ENCODE measurements around the gene GRM3.

GRM3 gene

DNA sequence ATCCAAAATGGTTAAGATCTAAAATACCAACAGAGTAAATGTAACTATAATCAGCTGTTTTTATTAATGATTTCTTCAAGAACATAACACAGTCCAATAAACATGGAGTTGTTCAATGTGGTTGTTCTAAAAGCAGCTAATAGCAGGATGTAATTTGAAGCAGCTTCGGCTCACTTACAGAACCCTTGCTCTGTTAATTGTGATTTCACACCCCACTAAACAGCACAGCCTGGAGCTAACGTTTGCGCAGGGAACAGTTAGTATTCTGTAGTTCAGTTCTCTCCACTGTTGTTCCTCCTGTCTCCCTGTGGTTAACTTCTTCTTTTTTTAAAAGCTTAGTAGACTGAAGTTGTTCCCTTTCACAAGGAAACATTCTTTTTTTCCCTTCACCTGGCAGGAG lies 104.0 kb downstream of the GRM3 start:
- Mint-ChIP-seq H3K4me1 (ENCODE audit: low read depth) (no peaks in the 10 kb centered on the region), H3K27me3 (ENCODE audit: low read depth) (peaks cover 3% of the 10 kb centered on the region), H3K9me3 (no peaks in the 10 kb centered on the region), H3K36me3 (ENCODE audit: low read depth) (no peaks in the 10 kb centered on the region), H3K27ac (no peak overlapping the region), H3K4me3 (no peak overlapping the region)
- DNase-seq (ENCODE audit: low spot score) = no peak

DNA sequence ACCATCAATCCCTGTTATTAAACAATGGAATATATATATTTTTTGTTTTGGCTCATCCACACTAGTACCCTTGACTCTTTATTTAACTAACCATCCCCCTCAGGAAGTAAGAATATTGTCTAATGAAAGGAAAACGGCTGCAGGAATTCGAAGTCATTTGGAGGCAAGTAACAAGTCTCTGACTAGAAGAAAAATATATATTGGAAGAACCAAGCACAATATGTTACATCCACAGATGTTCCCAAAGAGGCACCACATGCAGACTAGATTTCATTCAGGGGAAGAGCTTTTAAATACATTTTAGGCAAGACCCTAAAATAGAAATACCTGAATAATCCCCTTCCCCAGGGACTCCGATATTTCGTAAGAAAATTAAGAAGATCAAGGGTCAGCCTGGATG lies 104.5 kb downstream of the GRM3 start:
- no peaks in the 10 kb centered on the region for H3K4me1 Mint-ChIP-seq (ENCODE audit: low read depth)
- H3K27ac Mint-ChIP-seq = no peak overlapping the region
- peaks cover 3% of the 10 kb centered on the region for H3K27me3 Mint-ChIP-seq (ENCODE audit: low read depth)
- H3K4me3 Mint-ChIP-seq = no peak overlapping the region
- DNase-seq (ENCODE audit: low spot score) = no peak
- no peaks in the 10 kb centered on the region for H3K36me3 Mint-ChIP-seq (ENCODE audit: low read depth)
- no peaks in the 10 kb centered on the region for H3K9me3 Mint-ChIP-seq

DNA sequence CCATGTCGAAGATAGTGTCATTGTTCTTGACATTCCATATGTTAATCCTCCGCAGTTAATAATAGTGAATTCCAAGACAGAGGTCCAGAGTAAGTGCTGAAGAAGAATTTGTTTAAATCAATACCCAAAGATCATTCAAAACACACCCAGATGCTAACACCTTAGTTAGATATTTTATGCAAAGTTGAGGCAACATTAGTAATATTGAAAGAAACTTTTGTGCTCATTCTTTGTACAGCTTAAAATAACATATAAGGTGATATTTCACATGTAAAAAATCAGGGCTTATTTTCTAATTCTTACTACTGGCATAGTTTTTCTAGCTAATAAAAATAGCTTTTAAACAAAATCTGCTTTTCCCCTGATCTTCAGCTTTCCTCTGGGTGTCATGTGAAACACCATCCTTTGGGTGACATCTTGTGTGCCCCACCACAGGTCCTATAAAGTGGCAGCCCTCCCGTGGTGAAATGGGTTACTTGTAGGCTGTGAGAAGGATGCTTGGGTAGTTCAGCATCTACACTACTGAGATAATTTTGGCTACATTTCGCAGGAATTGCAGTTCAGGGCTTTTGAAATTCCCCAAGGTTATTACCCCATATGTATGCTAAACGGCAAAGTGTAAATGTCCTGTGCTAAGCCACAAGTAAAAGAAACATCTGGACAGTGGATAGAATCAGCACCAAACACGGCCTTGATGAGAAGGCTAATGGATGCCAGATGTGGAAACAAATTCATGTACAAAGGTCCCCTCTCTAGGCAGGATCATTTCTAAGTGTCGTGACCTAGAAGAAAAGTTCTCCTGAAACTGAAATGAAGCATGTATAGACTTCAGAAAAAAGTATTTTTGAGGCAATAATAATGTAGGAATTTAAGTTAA lies 105.4 kb downstream of the GRM3 start:
- H3K4me3 Mint-ChIP-seq = no peak overlapping the region
- no peak overlapping the region for H3K27ac Mint-ChIP-seq
- H3K36me3 Mint-ChIP-seq (ENCODE audit: low read depth) = no peaks in the 10 kb centered on the region
- DNase-seq (ENCODE audit: low spot score) = no peak
- H3K4me1 Mint-ChIP-seq (ENCODE audit: low read depth) = no peaks in the 10 kb centered on the region
- H3K9me3 Mint-ChIP-seq = no peaks in the 10 kb centered on the region
- H3K27me3 Mint-ChIP-seq (ENCODE audit: low read depth) = peaks cover 3% of the 10 kb centered on the region

DNA sequence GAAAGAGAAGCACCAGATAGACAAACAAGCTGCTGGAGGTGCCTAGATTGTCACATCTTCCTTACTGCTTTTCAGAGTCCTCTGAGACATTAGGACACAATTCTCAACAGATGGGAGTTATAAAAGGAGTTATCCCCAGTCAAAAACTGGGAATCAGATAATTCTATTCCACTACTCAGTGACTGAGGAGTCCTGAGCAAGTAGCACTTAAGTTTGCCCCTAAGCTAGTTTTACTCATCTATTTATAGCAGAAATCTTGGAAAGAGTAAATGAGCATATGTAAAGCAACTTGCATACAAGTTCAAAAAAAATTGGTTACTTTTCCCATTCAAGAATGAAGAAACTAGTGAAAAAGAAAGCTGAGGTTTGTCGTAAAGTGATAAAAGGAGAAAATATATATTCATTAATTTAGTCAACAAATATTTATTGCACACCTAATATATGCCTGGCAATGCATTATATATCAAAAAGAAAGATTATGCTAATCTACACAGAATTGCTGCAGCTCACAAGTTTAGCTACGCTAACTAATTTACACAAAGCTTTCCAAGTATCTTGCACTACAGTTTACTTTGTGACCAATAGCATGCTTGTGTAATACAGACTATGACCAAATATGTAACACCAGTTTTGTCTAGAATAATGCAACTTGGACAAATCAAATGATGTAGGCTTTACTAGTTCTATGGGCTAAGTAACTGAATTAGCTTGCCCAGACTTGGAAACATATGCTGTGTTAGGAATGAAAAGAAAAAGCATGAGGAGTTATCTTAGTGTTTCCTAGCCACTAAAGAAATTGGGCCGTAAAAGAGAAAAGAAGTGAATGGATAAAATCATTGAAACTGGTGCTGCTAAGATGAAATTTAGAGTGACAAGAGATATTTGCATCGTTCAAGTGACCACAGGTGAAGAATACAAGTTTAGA lies 106.3 kb downstream of the GRM3 start:
- Mint-ChIP-seq H3K27me3 (ENCODE audit: low read depth) (peaks cover 3% of the 10 kb centered on the region), H3K9me3 (no peaks in the 10 kb centered on the region), H3K36me3 (ENCODE audit: low read depth) (no peaks in the 10 kb centered on the region), H3K4me1 (ENCODE audit: low read depth) (no peaks in the 10 kb centered on the region), H3K27ac (no peak overlapping the region), H3K4me3 (no peak overlapping the region)
- DNase-seq (ENCODE audit: low spot score) = no peak

DNA sequence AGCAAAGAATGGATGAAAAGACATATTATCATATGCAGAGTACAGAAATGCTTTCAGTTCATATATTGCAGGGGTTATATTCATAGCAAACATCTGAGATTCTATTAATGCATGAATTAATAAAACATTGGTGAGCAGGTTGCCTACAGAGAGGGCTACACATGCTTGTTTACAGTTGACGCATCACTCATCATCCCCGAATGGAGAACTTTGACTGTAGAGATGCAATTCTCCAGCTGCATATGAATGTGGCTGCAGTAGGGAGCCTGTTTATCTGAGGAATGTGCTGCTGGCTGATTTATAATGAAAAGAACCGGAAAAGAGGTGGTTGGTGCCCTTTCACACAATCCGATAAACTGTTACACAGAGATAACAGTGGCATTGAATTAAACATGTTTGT lies 116.5 kb downstream of the GRM3 start:
- no peak for DNase-seq (ENCODE audit: low spot score)

DNA sequence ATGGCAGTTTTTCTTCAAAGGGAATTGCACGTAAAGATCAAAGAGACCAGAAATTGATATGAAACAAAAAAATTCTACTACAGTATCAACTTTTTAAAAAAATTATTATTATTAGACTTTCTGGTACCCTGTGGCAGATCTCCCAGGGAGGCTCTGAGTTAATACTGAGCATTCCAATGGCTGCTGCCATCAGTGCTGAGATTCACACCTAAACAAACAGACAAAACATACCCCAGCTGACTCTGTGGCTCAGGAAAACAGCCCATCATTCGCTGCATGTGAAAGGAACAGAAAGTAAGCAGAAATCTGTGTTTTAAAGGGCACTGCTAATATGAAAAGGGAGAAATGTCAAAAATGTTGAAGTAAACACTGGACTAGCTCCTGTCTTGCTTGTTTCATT lies 118.4 kb downstream of the GRM3 start:
- DNase-seq (ENCODE audit: low spot score) = no peak
- Mint-ChIP-seq H3K27me3 (ENCODE audit: low read depth) (no peaks in the 10 kb centered on the region), H3K27ac (no peak overlapping the region), H3K4me3 (no peak overlapping the region), H3K36me3 (ENCODE audit: low read depth) (no peaks in the 10 kb centered on the region), H3K9me3 (no peaks in the 10 kb centered on the region), H3K4me1 (ENCODE audit: low read depth) (no peaks in the 10 kb centered on the region)

More for the DNA sequence above, 116.5 kb downstream of the GRM3 start:
- H3K36me3 Mint-ChIP-seq (ENCODE audit: low read depth) = no peaks in the 10 kb centered on the region
- H3K27ac Mint-ChIP-seq = no peak overlapping the region
- no peaks in the 10 kb centered on the region for H3K9me3 Mint-ChIP-seq
- no peaks in the 10 kb centered on the region for H3K27me3 Mint-ChIP-seq (ENCODE audit: low read depth)
- H3K4me1 Mint-ChIP-seq (ENCODE audit: low read depth) = no peaks in the 10 kb centered on the region
- no peak overlapping the region for H3K4me3 Mint-ChIP-seq

- no peaks in the 10 kb centered on the region for H3K9me3 Mint-ChIP-seq
These were observed 122.2 kb downstream of the GRM3 start for GRCh38 chr7:86765931-86766330.

DNA sequence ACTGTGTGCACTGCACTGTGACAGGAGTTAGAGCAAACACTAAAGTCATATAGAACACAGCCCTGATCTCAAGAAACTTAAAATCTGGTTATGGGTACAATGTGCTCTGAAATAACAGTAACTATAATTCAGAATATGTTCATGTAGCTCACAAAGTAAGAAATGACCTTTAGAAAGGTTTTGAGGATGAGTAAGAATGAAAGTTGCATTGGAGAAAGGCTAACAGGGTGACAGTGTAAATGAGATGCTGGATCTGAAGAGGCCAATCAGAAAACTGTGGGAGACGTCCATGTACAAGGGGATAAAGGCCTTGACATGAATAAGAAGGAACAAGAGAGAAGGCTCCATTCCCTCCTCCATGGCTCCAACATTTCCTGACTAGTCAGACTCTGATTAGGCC lies 124.7 kb downstream of the GRM3 start:
- H3K9me3 Mint-ChIP-seq = no peaks in the 10 kb centered on the region
- no peaks in the 10 kb centered on the region for H3K27me3 Mint-ChIP-seq (ENCODE audit: low read depth)
- H3K27ac Mint-ChIP-seq = no peak overlapping the region
- no peaks in the 10 kb centered on the region for H3K36me3 Mint-ChIP-seq (ENCODE audit: low read depth)
- no peak overlapping the region for H3K4me3 Mint-ChIP-seq
- H3K4me1 Mint-ChIP-seq (ENCODE audit: low read depth) = no peaks in the 10 kb centered on the region
- DNase-seq (ENCODE audit: low spot score) = no peak

More at GRCh38 chr7:86765931-86766330, 122.2 kb downstream of the GRM3 start:
- Mint-ChIP-seq H3K36me3 (ENCODE audit: low read depth) (no peaks in the 10 kb centered on the region), H3K27ac (no peak overlapping the region), H3K27me3 (ENCODE audit: low read depth) (no peaks in the 10 kb centered on the region), H3K4me3 (no peak overlapping the region), H3K4me1 (ENCODE audit: low read depth) (no peaks in the 10 kb centered on the region)
- DNase-seq (ENCODE audit: low spot score) = no peak

- Mint-ChIP-seq H3K4me1 (ENCODE audit: low read depth) (no peaks in the 10 kb centered on the region), H3K36me3 (ENCODE audit: low read depth) (no peaks in the 10 kb centered on the region), H3K4me3 (no peak overlapping the region)
These were observed 125.5 kb downstream of the GRM3 start for GRCh38 chr7:86768967-86769760.

GRCh38 chr7:86773309-86773708 lies 129.6 kb downstream of the GRM3 start:
- H3K27ac Mint-ChIP-seq = no peak overlapping the region
- DNase-seq (ENCODE audit: low spot score) = no peak
- H3K4me3 Mint-ChIP-seq = no peak overlapping the region
- no peaks in the 10 kb centered on the region for H3K36me3 Mint-ChIP-seq (ENCODE audit: low read depth)
- H3K4me1 Mint-ChIP-seq (ENCODE audit: low read depth) = no peaks in the 10 kb centered on the region
- no peaks in the 10 kb centered on the region for H3K9me3 Mint-ChIP-seq
- no peaks in the 10 kb centered on the region for H3K27me3 Mint-ChIP-seq (ENCODE audit: low read depth)

More at GRCh38 chr7:86768967-86769760, 125.5 kb downstream of the GRM3 start:
- no peak for DNase-seq (ENCODE audit: low spot score)
- Mint-ChIP-seq H3K27me3 (ENCODE audit: low read depth) (no peaks in the 10 kb centered on the region), H3K27ac (no peak overlapping the region), H3K9me3 (no peaks in the 10 kb centered on the region)

DNA sequence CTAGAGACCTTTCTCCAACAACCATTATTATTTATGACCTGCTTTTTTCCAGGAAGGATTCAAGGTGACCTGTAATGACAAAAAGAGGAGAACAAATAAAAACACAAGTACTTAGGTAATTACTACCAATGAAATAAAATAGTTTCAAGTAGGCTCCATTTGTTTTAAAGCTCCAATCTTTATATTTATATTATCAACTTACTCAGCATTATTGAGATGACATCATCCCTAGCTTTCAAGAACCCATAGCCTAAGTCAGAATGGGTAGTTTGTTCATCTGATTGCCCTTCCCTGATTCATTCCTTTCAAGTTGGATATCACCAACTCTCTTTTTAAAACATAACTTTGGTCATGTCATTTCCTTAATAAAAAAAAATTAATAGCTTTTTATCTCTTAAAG lies 131.5 kb downstream of the GRM3 start:
- Mint-ChIP-seq H3K9me3 (no peaks in the 10 kb centered on the region), H3K36me3 (ENCODE audit: low read depth) (no peaks in the 10 kb centered on the region), H3K4me3 (no peak overlapping the region), H3K4me1 (ENCODE audit: low read depth) (no peaks in the 10 kb centered on the region), H3K27ac (no peak overlapping the region), H3K27me3 (ENCODE audit: low read depth) (no peaks in the 10 kb centered on the region)
- DNase-seq (ENCODE audit: low spot score) = no peak

DNA sequence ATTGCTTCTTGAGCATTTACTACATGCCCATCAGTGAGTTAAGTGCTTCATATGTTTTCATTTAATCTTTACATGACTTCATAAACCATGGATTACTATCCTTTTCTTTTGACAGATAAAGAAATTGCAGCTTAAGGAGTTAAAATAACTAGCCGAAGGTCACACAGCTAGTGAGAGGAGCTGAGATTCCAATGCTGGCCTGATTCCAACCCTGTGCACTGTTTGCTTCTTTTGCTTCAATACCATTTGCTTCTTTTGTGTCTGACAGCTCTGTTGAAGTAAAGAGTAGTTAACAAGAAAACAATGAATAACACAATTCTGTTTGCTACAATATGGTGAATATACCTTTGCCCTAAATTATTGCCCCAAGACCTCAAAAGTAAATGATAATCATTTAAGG lies 132.4 kb downstream of the GRM3 start:
- no peak for DNase-seq (ENCODE audit: low spot score)
- no peaks in the 10 kb centered on the region for H3K36me3 Mint-ChIP-seq (ENCODE audit: low read depth)
- no peaks in the 10 kb centered on the region for H3K27me3 Mint-ChIP-seq (ENCODE audit: low read depth)
- H3K9me3 Mint-ChIP-seq = no peaks in the 10 kb centered on the region
- no peak overlapping the region for H3K4me3 Mint-ChIP-seq
- no peaks in the 10 kb centered on the region for H3K4me1 Mint-ChIP-seq (ENCODE audit: low read depth)
- no peak overlapping the region for H3K27ac Mint-ChIP-seq

DNA sequence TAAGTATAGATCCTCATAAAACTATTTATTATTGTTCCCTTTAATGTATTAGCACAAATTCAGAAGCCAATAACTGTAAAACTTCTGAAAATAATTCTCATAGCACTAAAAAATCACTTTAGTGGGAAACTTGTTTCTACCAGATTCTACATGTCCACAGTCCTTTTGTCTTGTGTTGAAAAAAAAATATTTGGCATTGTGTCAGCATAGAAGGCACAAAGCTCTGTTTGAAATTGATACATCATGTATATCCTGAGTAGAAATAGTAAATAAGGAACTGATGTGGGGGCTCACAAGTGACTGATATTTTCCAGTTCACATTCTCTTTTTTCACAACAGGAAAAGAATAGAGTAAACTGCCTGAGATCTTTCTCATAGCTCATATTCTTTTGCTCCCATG lies 134.6 kb downstream of the GRM3 start:
- H3K4me1 Mint-ChIP-seq (ENCODE audit: low read depth) = no peaks in the 10 kb centered on the region
- H3K9me3 Mint-ChIP-seq = no peaks in the 10 kb centered on the region
- no peaks in the 10 kb centered on the region for H3K36me3 Mint-ChIP-seq (ENCODE audit: low read depth)
- H3K4me3 Mint-ChIP-seq = no peak overlapping the region
- no peaks in the 10 kb centered on the region for H3K27me3 Mint-ChIP-seq (ENCODE audit: low read depth)
- no peak for DNase-seq (ENCODE audit: low spot score)
- H3K27ac Mint-ChIP-seq = no peak overlapping the region

Measured in T-helper 2 cell treated with Interferon-gamma antibody and Interleukin-4, amounts not matched to agents 5 μg/mL and 100 μg/mL, for 36 hours (primary cell).